Upper lobe of right lung (tissue), 1 donor: ENCODE measurements around the gene PPP6R3. TPM values are rescaled to one million over a fixed set of nuclear protein-coding genes. Genes with fewer than 3 reads are reported as not detected.

ENCODE experiments used
- ATAC-seq: fragments of 200-7000 bp; cut with Tn5 transposase; one replicate; pipeline ENCODE4 v1.9.1; 2020; ENCODE audit warnings: mild to moderate bottlenecking, moderate library complexity
- DNase-seq: peaks from one replicate; pipeline ENCODE4 v3.0.0-alpha.2; 2020
- H3K27ac ChIP-seq: fragments of 200-600 bp; one replicate; pipeline ENCODE4 v1.8.0; 2022
- H3K27me3 ChIP-seq: fragments of 200-600 bp; one replicate; pipeline ENCODE4 v1.8.0; 2022; ENCODE audit warnings: mild to moderate bottlenecking
- H3K36me3 ChIP-seq: fragments of 200-600 bp; one replicate; pipeline ENCODE4 v1.8.0; 2022
- H3K4me1 ChIP-seq: fragments of 200-600 bp; one replicate; pipeline ENCODE4 v1.8.0; 2022
- H3K4me3 ChIP-seq: fragments of 200-600 bp; one replicate; pipeline ENCODE4 v1.8.0; 2022; ENCODE audit warnings: mild to moderate bottlenecking
- H3K9me3 ChIP-seq: fragments of 200-600 bp; one replicate; pipeline ENCODE4 v1.8.0; 2022
- intact Hi-C: fragments of 100-400 bp; cut with DNase I; formaldehyde crosslinking; loops from one replicate; pipeline ENCODE4 v1.11.0; 2022
- total RNA-seq: library from RNA; stranded (reverse); fragmentation: NEBNext Ultra II Directional; extraction: Animal tissue kit (Norgen Biotek cat#: 25700); gene quantifications from one replicate; pipeline ENCODE4 v1.2.1, GENCODE V29; 2021
- TF ChIP-seq, protein P1 (sequence below): fragments of 200-600 bp; IDR thresholded peaks from one replicate; pipeline ENCODE4 v1.8.0; 2022; ENCODE audit warnings: antibody characterized with exemption
- donor health status: DM: no; HTN: yes; CAD: no; lungs with severe emphysema.

Gene PPP6R3
- total RNA-seq, 1 donor from 2014 or later, result 93.2 TPM

DNA sequence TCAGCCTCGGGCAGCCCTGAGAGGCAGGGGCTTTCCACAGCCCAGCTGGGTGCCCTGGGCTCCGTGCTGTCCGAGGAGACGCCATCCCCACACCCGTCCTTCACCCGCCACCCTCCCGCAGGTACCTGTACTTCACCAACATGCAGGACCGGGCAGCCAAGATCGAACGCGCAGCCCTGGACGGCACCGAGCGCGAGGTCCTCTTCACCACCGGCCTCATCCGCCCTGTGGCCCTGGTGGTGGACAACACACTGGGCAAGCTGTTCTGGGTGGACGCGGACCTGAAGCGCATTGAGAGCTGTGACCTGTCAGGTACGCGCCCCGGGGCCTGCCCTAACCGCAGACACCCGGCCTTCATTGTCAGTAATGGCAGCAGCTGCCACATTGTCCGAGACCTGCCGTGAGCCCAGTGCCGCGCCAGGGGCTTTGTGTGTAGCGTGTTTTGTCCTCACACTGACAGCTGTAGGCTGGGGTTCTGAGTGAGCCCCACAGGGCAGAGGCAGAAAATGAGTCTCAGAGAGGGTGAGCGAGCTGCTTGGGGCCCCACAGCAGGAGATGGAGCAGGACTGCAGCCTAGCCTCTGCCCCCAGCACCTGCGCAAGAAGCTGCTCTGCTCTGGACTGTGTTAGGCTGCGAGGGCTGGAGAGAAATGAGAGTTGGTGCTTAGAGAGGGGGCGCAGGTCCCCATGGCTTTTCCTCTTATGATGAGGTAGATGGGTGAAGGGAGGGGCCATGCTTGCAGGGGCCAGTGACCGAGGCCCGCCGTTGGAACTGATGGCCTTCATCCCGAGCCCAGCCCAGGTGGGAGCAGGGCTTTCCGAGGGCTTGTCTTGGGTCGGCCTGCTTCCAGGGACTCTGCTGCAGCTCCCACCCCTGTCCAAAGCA lies 35.3 kb upstream of the PPP6R3 start:
- H3K36me3 ChIP-seq, result peaks cover 50% of the 10 kb centered on the region
- H3K27ac ChIP-seq, result no peak overlapping the region
- ATAC-seq (no peak), DNase-seq (no peak)
- no peak overlapping the region for H3K4me3 ChIP-seq
- intact Hi-C loops, result no loop called here
- no peaks in the 10 kb centered on the region for H3K9me3 ChIP-seq
- H3K27me3 ChIP-seq, result no peaks in the 10 kb centered on the region
- TF ChIP-seq, protein P1, sequence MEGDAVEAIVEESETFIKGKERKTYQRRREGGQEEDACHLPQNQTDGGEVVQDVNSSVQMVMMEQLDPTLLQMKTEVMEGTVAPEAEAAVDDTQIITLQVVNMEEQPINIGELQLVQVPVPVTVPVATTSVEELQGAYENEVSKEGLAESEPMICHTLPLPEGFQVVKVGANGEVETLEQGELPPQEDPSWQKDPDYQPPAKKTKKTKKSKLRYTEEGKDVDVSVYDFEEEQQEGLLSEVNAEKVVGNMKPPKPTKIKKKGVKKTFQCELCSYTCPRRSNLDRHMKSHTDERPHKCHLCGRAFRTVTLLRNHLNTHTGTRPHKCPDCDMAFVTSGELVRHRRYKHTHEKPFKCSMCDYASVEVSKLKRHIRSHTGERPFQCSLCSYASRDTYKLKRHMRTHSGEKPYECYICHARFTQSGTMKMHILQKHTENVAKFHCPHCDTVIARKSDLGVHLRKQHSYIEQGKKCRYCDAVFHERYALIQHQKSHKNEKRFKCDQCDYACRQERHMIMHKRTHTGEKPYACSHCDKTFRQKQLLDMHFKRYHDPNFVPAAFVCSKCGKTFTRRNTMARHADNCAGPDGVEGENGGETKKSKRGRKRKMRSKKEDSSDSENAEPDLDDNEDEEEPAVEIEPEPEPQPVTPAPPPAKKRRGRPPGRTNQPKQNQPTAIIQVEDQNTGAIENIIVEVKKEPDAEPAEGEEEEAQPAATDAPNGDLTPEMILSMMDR, result no peak
- no peaks in the 10 kb centered on the region for H3K4me1 ChIP-seq

DNA sequence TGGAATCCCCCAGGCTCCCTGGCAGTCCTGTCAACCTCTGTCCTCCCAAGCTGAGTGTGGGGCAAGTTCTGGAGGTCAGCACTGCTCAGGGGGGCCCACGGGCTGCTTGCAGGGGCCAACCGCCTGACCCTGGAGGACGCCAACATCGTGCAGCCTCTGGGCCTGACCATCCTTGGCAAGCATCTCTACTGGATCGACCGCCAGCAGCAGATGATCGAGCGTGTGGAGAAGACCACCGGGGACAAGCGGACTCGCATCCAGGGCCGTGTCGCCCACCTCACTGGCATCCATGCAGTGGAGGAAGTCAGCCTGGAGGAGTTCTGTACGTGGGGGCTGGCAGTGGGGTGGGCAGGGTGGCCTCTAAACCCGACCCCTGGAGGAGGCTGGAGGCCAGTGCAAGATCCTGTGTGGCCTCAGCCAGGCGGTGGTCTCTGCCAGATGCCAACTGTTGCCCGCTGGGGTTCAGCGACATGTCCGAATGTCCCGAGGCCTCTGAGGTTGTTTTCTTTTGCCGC lies 34.6 kb upstream of the PPP6R3 start:
- no peak overlapping the region for H3K4me3 ChIP-seq
- no peaks in the 10 kb centered on the region for H3K9me3 ChIP-seq
- H3K27ac ChIP-seq, result no peak overlapping the region
- DNase-seq (no peak), ATAC-seq (no peak)
- TF ChIP-seq, protein P1, result no peak
- intact Hi-C loops, result no loop called here
- no peaks in the 10 kb centered on the region for H3K4me1 ChIP-seq
- no peaks in the 10 kb centered on the region for H3K27me3 ChIP-seq
- H3K36me3 ChIP-seq, result peaks cover 52% of the 10 kb centered on the region

DNA sequence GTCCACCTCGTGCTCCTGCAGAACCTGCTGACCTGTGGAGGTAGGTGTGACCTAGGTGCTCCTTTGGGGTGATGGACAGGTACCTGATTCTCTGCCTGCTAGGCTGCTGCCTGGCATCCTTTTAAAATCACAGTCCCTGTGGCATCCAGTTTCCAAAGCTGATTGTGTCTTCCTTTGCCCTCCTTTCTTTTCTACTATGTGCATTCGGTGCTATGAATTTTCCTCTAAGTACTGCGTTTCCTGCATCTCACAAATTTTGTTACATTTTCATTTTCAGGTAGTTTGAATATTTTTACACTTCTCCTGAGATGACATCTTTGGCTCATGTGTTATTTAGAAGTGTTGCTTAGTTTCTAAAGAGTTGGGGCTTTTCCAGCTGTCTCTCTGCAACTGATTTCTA lies 30.9 kb upstream of the PPP6R3 start:
- intact Hi-C loops, result no loop called here
- no peak for ATAC-seq

DNA sequence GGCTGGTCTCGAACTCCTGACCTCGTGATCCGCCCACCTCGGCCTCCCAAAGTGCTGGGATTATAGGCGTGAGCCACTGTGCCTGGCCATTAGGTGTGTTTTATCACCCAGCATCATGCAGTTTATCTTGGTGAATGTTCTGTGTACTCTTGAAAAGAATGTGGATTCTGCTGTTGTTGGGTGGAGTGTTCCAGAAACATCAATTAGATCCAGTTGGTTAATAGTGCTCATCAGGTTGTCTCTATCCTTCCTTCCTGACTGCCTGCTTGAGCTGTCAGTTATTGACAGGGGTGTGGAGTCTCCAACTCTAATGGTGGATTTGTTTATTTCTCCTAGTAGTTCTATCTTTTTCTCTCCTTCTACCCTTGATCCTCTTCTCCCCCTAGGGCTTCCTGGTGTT lies 30.2 kb upstream of the PPP6R3 start:
- DNase-seq, result no peak
- no peaks in the 10 kb centered on the region for H3K4me1 ChIP-seq
- H3K9me3 ChIP-seq, result no peaks in the 10 kb centered on the region
- no peak overlapping the region for H3K4me3 ChIP-seq
- intact Hi-C loops, result no loop called here
- no peak for ATAC-seq
- peaks cover 49% of the 10 kb centered on the region for H3K36me3 ChIP-seq
- H3K27ac ChIP-seq, result no peak overlapping the region
- H3K27me3 ChIP-seq, result no peaks in the 10 kb centered on the region
- TF ChIP-seq, protein P1, result no peak

More for the DNA sequence above, 30.9 kb upstream of the PPP6R3 start:
- H3K9me3 ChIP-seq, result no peaks in the 10 kb centered on the region
- no peak for DNase-seq
- no peaks in the 10 kb centered on the region for H3K4me1 ChIP-seq
- H3K36me3 ChIP-seq, result peaks cover 51% of the 10 kb centered on the region
- H3K27ac ChIP-seq, result no peak overlapping the region
- H3K4me3 ChIP-seq, result no peak overlapping the region
- TF ChIP-seq, protein P1, result no peak
- no peaks in the 10 kb centered on the region for H3K27me3 ChIP-seq

DNA sequence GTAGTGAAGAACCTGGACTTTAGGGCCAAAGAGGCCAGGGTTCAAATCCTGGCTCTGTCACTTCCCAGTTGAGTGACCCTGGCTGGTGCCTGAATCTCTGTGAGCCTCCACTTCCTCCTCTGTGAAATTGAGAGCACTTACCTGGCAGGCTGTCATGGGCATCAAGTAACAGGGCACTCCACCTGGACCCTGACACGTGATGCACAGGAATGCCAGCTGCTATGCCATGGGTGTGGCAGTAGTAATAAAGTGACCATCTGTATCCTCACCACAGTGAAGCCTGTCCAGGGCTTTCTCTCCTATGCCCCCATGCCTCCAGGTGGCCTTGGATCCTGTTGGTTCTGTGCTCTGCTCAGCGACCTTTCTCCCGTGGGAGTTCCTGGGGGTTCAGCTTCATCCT lies 29.8 kb upstream of the PPP6R3 start:
- TF ChIP-seq, protein P1, result no peak
- H3K27me3 ChIP-seq, result no peaks in the 10 kb centered on the region
- peaks cover 45% of the 10 kb centered on the region for H3K36me3 ChIP-seq
- no peaks in the 10 kb centered on the region for H3K4me1 ChIP-seq
- intact Hi-C loops, result no loop called here
- no peaks in the 10 kb centered on the region for H3K9me3 ChIP-seq
- H3K27ac ChIP-seq, result no peak overlapping the region
- no peak overlapping the region for H3K4me3 ChIP-seq
- ATAC-seq, result peak; percentile 62
- DNase-seq, result no peak
